ENCODE data around the gene CCDC187.

CCDC187 gene

DNA sequence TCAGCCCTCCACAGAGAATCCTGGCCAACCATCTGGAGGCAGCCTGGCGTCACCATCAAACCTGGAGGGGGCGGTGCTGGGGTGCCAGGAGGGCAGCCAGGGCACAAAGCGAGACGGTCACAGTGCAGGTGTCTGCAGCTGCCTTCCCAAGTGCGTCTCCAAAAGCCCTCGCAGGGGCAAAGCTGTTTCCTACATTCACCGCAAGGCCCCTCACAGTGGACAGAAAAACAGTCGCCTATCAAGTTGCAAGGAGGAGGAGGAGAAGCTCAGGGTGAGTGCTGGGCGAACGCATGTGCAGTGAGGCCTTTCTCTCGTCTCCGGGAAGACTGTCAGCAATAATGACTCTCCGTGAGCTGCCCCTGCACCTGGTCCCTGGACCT lies 81.0 kb downstream of the CCDC187 start:
- DNase-seq = no peak

DNA sequence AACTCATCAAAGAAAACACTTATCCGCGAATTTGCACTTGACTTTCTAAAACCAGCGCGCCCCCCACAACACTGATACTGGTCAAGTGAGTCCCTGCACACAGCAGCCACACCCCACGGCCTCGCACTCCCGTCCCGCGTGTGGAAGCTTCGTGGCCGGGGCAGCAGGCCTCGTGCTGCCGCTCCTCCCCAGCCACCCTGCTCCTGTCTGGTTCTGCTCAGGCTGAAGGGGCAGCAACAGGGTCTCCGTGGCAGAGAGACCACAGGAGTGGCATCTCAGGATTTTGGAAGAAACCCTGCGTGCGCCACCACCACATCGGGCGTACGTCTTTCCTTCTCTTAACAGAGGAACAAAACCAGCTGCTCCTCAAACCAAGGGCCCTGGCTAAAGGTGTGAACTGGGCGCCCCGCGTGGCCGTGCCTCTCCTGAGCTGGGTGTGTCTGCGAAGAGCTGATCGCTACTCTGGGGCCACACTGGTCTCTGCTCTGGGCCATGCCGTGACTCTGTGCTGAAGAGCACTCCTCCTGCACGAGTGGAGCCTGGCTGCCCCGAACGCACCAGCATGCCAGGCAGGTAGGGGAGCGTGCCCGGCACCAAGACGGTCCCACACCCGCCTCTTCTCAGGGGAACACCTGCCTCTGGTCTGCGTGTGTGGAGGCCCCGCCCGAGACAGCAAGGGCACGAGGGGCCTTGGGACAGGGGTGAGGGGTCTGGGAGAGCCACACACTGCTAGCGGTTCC lies 81.6 kb downstream of the CCDC187 start:
- no peak for DNase-seq

DNA sequence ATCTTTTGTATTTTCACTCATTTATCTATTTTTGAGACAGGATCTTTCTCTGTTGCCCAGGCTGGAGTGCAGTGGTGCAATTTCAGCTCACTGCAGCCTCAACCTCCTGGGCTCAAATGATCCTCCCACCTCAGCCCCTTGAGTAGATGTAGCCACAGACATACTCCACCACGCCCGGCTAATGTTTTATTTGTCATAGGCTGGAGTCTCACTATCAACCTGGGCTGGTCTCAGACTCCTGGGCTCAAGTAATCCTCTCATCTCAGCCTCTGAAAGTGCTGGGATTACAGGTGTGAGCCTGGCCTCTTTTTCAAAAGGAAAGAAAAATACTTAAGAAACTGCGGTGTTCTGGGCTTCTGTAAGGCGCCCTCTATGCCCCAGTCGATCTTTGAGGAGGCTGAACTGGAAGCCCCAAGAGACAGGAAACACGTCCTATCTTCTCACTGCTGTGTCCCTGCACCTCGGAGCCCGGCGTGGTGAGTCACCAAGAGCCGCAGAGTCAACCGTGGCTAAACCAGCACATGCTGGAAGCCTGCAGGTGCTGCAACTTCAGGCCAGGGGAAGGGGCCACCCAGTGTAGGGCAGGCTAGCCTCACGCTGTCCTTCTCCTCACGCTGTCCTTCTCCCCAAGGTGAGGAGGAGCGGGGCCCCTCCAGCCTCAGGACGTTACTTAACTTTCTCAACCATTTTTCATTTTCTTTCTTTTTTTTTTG lies 83.7 kb downstream of the CCDC187 start:
- DNase-seq = no peak

DNA sequence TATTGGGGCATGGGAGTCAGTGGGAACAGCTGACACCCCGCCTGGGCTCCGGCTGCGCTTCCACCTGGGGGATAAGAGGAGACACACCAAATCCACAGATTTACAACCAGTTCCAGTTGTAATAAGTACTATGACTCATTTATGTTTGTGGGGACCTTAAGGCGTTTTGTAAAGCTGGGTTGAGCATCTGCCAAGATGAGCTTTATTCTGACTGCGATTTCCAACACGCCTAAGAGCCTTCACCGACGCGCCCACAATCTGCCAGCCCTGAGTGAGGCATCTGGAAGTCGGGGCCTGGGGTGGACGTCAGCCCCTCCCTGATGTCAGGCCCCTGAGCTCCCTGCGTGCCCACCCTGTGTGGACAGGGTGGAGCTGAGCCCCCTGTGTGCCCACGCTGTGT lies 84.6 kb downstream of the CCDC187 start:
- DNase-seq = no peak

DNA sequence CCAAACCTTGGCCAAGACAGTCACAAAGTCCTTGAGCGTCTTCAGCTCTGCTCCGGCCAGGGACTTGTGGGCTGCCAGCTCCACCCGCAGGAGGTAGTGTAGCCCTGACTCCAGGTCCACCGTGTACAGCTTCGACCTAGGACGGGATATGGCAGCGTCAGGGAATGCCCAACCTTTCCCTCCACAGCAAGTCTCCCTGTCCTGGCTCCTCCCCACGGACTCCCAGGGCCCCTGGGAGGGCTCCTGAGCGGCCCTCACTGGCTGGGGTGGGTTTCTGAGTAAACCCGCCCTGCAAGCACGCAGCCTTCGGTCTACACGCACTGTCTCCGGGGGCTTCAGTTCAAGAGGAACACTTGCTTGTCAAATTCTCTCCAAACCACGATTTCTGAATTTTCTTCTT lies 85.2 kb downstream of the CCDC187 start:
- no peak for DNase-seq

DNA sequence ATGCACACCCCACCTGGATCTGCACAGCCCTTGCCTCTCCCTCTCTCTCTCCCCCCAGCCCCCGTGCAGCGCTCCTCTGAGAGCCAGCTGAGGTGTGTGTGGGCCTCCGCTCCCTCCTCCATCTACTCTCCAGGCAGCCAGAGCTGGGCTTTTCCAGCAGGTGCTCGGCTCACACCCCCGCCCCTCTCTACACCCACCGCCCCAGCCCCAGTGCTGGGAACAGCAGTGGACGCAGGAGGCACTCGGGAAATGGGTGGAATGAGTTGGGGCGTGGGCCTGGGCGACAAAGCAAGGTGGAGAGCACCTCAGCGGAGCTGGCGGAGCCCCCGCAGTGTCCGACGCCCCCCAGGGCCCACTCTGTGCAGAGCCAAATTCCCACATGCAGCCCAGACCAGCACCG lies 85.6 kb downstream of the CCDC187 start:
- DNase-seq = no peak

DNA sequence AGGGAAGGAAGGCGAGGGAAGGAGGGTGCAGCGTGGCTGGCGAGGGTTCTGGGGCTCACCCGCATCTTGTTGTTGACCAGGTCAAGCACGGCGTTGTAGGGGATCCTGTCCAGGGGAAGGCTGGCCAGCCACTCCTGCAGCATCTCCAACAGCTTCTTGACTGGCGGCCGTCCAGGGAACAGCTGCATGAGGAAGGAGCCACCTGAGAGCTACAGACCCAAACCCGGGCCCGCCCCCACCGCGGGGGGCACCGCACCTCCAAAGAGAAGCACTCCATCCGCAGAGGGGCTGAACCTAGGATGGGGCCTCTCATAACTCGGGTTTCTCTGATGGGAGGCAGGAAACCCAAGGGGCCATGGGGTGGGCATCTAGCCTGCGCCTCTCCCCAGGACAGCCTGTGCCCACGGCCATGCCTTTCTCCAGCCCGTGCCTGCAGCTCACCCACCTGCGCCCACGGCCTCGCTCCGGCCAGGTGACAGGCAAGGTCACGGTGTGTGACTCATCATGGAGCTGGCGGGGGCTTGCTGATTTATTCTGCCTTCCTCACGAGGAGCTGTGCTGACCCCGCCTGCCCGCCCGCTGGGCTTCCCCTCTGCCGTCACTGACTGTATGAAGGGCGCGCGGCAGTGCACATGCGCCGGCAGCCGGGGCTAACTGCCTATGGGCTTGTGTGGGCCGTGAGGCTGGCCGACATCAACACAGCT lies 87.2 kb downstream of the CCDC187 start:
- no peak for DNase-seq

DNA sequence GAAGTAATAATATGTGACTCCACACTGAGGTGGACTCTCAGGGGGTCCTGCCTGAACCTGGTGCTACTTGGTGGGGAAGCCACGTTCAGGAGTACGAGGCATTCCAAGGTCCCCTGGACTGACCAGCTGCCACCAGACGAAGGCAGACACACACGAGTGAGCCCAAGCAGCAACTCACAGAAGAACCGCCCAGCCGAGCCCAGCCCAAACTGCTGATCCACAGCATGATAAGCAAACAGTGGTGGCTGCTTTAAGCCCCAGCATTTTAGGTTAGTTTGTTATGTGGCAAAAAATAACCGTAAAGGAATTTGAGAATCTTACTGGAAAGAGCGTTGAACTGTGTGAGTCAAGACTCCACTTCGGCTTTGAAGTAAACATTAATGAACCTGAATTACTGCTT lies 90.2 kb downstream of the CCDC187 start:
- no peak for DNase-seq

DNA sequence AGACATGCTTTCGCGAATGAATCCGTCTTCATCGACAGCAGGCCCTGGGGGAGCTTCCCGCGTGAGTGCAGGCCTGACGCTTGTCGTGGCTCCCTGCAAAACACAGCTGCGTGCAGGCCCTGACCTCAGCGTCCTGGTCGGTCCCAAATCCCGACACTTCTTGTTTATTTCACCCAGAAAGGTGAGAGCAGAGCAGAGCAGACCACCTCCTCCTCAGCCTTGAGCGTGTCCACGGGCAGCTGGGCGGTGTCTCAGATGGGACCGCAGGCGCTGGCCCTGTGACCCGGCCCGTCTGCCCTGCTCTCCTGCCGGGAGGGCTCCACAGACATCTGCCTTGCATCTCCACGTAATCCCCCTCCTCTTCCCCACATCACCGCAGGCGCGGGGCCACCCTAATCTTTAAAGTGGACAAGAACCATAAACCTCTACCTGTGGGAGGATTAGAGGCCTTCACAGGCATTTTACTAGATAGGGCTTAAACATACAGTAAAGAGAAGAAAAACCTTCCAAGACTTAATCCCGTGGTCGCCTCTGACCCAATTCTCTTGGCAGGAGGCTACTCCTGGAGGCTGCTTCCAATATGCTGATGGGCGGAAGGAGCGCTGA lies 91.4 kb downstream of the CCDC187 start:
- DNase-seq = no peak

DNA sequence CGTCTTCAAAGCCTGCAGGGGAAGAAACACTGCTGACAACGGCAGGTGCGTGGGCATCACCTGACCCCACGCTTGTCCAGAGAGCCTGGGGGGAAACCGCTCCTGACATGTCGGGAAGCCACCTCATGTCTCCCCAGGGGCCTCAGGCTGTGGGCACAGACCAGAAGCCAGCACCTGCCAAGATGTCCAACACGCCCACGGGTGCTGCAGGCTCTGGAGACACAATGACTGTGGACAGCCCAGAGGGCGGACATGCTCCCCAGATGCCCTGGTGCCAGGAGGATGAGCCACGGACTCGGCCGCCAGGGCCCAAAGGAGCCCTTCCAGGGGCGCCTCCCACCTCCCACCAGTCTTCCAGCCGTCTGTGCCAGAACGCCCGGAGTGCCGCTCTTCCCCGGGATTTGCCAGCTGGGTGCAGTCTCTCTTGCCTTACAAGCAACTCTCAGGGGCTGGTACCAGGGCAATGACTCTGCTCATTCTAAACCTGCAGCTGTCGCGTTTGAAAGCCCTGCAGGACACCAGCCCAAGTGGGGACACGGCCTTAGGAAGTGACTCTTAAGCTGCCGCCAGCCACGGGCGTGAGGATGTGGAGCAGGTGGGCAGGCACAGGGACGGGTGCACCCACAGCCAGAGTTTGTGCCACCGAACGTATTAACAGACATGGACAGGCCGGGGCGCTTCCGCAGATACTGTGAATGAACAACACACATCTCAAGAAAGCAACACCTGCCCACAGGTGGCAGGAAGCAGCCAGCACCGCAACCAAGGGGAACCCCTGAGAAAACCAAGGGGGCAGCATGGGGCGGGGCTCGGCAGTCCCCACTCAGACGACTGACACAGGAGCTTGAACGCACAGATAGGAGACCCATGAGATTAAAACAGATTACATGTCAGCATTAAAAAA lies 92.2 kb downstream of the CCDC187 start:
- no peak for DNase-seq

DNA sequence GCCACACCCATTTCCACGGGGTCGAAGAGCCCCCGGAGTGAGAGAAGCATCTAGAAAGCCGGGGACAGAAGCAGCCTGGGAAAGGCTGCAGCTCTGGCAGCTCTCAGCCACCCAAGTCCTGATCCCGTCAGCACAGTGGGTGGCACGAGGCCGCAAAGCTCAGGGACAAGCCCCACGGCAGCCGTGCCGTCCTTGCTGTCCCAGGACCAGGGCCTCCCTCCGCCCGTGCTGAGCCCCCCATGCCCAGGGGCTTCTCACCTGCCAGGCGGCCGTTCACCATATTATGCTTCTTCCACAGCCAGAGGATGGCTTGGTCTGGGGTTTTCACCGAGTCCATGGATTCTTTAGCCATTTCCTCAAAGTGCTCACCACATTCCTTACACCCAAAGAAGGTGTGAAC lies 92.9 kb downstream of the CCDC187 start:
- no peak for DNase-seq

DNA sequence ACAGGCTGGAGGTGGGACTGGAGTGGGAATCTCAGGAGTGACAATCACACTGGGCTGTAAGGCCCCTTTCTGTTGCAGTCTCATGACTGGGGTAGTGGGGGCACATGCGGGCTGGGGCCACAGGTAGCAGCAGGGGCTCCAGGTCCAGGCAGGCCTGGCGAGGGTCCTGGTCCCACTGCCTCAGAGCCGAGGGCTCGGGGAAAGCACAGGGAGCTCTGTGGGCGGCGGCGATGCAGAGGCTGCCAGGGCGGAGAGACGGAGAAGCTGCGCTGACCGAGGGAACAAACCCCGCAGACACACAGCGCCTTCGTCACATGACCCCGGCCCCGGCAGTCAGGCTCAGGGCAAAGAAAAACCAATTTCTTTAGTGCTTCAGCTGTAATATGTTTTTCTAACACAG lies 93.6 kb downstream of the CCDC187 start:
- no peak for DNase-seq

DNA sequence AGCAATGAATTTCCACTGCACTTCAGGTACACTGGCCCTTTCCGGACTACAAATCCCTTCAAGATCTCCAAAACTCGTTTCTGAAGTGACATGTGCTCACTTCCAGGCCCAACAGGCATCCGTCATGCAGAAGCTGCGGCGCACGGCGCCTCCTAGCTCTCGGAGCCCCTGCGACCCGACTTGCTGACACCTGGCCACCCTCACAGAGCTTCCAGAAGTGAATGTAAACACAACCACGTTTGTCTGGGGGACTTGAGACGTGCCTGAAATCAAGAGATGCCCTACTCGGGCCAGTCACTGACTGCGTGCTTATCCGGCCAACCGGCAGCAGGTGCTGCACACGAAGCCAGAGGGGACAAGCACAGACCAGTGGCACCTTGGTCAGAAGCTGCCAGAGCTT lies 94.1 kb downstream of the CCDC187 start:
- no peak for DNase-seq

DNA sequence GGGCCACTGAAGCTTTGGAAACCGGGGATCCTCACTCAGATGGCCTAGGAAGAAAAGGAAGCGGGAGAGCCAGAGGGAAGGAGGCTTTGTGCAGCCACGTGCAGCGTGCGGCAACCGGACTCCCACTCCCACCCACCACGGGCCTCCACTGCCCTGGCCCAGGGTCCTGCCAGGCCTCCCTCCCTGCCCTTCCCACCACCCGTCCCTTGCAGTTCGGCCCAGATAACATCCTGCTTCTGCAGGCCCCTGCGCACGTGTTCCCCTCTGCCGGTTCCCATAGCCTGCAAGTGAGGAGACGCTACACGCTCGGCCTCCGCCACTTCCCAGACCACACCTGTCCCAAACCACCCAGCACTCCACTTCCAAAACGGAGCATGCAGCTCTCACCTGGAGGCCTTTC lies 94.7 kb downstream of the CCDC187 start:
- no peak for DNase-seq

DNA sequence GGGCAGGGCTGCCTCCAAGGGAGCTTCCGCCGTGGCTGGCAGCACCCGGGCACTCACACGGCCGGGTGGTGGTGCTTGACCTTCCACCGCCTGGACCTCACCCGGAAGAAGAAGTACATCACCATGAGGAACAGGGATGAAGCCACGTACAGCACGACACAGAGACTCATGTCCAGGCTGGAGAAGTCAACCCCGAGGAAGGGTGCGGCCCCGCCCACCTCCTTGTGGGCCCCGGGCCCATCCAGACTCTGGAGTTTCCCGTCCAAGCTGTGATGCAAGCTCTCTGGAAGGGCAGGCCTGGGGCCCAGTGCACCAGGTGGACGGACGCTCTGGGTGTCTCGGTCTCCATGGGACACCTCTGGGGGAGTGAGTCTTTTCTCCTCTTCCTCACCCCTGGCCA lies 95.2 kb downstream of the CCDC187 start:
- no peak for DNase-seq

DNA sequence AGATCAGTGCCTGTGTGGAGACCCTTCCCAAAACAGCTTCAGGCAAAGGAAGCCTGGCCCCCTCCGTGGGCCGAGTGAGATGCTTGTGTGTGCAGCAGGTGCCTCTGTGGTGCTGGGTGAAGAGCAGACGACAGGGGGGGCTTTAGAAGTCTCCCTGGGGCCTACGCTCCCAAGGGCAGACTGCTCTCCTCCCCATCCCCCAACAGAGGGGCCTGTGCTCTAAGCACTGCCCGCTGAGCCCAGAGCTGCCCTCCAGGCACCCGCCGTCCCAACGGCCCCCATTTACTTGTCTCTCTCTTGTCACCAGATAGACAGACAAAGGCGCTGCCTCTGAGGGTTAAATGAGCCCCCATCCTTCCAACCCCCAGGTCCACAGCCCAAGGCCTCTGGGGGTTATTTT lies 96.3 kb downstream of the CCDC187 start:
- DNase-seq = no peak

DNA sequence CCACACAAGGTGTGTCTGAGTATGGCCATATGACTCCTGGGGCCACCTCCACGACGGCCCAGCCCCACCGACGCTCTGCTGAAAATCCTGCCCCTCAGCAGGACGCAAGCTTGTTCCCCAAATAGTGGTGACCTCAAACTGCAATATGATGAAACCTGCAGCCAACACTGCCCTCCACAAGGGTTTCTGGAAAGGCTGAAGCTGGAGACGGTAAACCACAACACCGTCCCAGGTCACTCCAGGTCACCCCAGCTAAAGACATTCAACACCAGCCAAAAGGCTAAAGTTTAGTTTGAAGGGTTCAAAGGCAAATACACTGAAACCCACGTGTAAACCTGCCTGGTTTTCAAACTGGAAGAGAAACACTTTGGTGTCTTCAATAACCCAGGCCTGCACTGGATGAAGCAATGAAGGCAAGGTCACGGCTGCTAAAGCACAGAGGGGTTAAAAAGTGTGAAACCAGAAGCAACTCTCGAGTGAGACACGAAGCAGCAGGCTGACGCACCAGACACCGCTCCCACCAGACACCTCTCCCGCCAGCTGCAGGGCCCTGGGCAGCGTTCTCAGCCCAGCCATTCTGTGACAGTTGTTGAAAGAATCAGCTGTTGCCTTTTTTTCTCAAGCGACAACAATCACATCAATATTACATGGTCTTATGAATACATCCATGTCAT lies 97.2 kb downstream of the CCDC187 start:
- no peak for DNase-seq

DNA sequence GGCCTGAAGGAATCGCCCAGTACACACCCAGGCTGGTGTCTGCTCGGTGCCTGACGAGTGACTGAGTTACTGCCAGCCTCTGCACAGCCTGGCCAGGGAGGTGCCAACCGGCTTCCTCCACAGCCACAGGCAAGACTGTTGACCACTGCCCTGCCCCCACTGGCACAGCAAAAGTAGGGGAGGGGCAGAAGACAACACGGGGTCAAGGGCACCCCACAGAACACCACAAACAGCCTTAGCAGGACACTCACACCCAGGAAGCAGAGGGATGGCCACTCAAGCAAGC lies 98.2 kb downstream of the CCDC187 start:
- no peak for DNase-seq

DNA sequence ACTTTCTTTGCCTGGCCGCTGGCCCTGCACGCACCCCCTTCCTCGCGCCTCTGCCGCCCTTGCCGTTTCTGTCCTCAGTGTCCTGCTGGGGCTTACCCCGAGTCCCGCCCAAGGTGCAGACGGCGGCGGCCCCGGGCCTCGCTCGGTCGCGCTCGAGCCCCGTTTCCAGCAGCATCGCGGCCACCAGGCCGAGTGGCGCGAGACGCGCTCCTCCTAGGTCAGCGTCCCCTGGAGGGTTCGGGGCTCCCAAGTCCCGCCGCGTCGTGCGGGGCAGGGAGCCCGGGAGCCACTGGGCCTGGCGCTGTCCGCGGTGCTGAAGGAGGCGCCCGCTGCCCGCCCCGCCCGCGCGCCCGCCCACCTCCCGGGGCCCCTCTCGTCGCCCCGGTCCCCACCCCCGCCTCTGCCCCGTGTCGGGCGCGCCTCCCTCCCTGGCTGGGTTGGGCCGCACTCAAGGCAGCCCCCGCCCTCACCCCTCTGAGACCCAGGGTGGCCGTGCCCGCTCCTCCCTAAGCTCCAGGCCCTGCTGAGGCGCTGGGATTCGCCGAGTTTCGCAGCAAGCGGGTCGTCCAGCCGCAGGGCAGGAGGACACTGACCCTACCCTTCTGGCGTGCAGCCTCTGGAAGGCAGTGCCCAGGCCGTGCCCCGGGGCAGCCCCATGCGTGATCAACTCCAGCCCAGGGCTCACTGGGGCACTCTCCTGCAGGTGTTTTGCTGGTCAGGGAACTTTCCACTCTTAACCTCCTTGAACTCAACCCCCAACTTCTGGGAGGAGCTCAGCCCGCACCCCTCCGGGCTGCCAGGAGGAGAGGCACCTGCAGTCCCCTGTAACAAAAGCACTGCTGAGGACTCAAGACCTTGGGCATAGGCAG lies 98.8 kb downstream of the CCDC187 start, which contains the start of gene LHX3:
Gene LHX3 (minus strand): TSS at position 291 of the 869 bp plus-strand sequence. CDS start 116 bp downstream, at position 175.
- DNase-seq = no peak

DNA sequence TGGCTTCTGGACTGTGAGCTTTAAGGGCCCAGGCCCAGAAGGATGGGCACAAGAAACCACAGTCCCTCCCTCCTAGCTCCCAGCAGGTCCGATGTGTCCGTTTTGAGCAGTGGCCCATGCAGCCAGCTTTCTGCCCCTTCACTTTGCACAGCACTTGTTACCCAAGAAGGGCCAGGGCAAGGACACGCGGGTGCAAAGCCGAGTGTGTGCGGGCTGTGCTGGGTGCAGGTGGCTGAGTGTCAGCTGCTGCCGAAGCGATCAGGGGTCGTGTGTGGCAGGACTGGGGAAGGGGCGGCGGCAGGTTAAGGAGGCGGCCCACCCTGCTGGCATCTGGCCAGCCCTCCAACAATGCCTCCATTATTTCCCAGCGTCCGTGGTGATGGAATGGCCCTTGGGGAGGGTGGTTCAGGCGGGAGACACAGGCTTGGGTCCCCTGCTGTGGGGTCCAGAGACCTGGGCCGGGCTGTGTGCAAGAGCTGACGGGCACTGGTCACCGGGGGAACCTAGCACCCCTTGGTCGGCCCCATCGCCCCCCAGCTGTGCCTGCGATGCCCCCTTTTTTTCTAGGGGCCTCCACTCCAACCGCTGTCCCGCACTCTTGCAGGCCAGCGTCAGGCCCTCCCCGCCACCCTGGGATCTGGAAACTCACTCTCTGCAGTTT lies 99.6 kb downstream of the CCDC187 start:
- no peak for DNase-seq
